Stimulated activated CD4-positive, alpha-beta T cell treated with anti-CD3 and anti-CD28 coated beads, TNF-alpha, amount 100 ng/mL, for 48 hours (primary cell): Measurements from ENCODE around the gene SPOCK2.
"Not testable (repeated sequence)": the region's sequence is repeated elsewhere in the genome, so short reads cannot be mapped to it uniquely, and the experiment has no call there.

Source experiments
- DNase-seq, 3 donors: peaks; one replicate each; pipeline ENCODE4 v3.0.0-alpha.2; 2020; ENCODE audit warnings: low read depth in 3 of 3

Gene SPOCK2

DNA sequence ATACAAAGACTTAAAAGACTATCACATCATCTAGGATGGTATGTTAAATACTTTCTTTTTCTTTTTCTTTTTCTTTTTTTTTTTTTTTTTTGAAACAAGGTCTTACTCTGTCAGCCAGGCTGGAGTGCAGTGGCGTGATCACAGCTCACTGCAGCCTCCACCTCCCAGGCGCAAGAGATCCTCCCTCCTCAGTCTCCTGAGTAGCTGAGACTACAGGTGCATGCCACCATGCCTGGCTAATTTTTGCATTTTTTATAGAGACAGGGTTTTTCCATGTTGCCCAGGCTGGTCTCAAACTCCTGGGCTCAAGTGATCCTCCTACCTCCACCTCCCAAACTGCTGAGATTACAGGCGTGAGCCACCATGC, 19.6 kb upstream of the SPOCK2 start:
- DNase-seq, result not testable (repeated sequence)

DNA sequence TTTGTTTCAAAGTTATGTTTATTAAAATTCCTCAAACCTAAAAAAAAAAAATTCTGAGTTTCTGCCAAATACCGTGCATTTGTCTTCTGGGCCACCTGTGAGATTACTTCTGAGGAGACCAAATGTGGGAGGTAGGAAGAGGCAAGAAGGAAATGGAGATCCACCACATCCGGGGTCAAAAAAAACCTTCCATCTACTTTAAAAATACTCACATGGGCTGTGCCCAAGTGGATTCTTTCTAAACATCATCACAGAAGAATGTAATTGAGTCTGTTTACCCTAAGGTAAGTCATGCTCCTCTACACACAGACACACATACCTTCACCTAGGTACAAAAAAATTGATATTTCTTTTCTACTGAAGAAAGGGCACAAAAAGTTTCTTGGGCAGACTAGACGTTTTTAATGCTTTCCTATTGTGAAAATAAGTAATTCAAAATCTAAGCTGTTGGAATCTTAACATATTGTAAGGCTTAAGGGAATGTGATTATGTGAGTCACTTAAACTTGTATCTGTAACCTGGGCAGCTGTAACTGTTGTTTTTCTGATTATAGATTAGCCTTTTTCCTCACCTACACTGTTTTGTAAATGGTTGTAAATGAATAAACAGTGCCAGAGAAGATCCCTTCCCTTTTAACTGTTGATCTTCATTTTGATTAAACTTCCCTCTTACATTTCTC, 19.1 kb upstream of the SPOCK2 start:
- DNase-seq, result no peak

- DNase-seq, result no peak
These were observed 18.5 kb upstream of the SPOCK2 start for GRCh38 chr10:72106896-72107295.

DNA sequence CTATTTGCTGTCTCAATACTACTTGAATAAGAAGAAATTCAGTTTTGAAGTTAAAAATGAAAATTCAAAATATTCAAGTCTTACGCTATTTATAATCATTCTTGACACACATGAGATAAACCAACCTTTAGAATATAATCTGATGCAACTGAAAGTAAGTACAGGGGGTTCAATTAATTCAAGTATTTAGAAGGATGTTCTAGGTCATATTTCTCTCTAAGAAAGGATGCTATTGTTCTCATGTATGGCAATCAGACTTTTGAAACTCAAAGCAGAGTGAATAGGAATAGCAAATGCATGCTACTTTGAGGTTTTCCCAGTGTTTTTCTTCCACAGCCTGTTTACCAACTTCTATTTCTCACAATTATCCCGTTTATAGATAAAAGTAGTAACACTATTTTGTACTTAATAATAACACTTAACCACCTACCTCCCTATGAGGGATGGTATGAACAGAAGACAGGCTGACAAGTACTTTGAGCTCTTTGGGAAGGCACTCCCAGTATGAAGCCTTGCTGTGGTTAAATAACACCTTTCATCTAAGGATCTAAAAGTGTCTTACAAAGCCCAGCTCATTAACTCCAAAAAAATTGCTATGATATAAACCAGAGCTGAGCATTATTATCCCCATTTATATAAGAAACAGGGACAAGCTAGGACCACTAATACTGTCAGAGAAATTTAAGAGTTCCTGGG, 18.0 kb upstream of the SPOCK2 start:
- DNase-seq, result no peak

- no peak for DNase-seq
These were observed 17.4 kb upstream of the SPOCK2 start for GRCh38 chr10:72105710-72106109.

- no peak for DNase-seq
These were observed 16.7 kb upstream of the SPOCK2 start for GRCh38 chr10:72105098-72105475.

DNA sequence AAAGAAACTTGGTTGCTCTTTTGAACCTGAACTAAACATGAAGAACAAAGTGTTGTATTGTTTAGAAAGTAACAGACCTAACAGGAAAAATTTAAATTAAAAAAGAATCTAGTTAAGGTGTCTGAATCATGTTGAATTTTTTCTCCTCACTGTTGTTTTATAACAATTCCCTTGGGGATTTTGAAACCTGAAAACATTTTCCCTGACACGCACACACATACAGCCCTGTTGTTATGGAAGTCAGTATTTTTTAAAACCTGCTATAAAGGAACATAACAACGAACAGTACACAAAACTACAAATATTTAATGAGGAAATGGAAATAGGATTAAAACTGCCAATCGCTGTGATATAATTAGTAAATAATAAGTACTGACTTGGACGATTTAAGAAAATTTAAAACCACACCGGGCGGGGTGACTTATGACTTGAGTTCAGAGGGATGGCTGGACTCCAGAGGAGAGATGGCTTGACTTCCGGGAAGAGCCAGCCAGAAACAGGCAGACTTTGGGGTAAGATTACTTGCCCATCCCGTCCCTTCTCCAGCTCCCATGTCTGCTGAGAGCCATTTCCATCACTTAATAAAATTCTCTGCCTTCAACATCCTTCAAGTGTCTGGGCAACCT, 16.2 kb upstream of the SPOCK2 start:
- no peak for DNase-seq

DNA sequence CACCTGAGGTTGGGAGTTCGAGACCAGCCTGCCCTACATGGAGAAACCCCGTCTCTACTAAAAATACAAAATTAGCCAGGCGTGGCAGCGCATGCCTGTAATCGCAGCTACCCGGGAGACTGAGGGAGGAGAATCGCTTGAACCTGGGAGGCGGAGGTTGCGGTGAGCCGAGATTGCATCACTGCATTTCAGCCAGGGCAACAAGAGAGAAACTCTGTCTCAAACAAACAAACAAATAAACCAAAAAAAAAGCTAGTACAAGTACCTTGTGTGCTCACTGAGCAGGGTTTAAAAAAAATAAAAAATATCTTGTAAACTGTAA, 11.2 kb upstream of the SPOCK2 start:
- no peak for DNase-seq

GRCh38 chr10:72098836-72099599, 10.7 kb upstream of the SPOCK2 start:
- no peak for DNase-seq

DNA sequence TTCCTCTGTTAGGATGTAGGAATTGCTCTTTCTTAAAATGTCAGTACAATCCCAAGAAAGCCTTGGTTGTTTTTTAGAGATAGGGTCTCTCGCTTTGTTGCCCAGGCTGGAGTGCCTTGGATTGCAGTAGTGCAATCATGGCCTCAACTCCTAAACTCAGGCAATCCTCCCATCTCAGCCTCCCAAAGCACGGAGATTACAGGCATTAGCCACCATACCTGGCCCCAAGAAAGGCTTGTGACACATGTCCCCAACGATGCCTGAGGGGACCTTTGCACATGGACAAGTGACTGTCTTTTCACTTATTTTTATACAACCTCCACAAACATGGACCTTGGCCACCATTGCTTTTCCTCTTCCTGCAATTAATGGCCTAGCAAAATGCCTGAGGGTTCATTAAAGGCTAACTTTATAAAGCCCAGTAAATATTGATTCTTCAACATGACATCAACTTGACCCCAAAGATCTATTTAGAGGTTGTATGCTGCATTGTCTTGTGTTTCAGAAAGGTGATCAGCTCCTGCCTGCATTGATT, 10.0 kb upstream of the SPOCK2 start:
- no peak for DNase-seq

GRCh38 chr10:72097448-72098300, 9.3 kb upstream of the SPOCK2 start:
- DNase-seq, result no peak

GRCh38 chr10:72096115-72097000, 8.0 kb upstream of the SPOCK2 start:
- no peak for DNase-seq

- DNase-seq, result no peak
These were observed 6.8 kb upstream of the SPOCK2 start for GRCh38 chr10:72095195-72095594.

GRCh38 chr10:72094574-72094973, 6.2 kb upstream of the SPOCK2 start:
- DNase-seq, result no peak

GRCh38 chr10:72093450-72093849, 5.1 kb upstream of the SPOCK2 start:
- no peak for DNase-seq

GRCh38 chr10:72092987-72093386, 4.6 kb upstream of the SPOCK2 start:
- DNase-seq, result no peak

GRCh38 chr10:72092171-72092924, 4.0 kb upstream of the SPOCK2 start:
- DNase-seq, result no peak

DNA sequence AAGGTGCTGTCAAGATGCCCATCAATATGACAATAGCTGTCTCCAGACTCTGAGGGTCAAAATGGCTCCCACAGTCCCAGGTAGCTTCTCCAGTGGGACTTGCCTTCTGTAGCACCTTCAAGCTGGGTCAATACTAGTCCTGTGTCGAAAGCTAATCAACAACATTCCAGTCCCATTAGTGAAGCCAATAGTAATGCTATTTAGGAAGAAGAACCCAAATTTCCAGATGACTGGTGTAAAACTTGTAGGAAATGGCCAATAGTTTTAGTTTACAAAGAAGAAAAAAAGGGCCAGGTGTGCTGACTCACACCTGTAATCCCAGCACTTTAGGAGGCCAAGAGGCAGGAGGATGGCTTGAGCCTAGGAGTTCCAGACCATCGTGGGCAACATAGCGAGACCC, 2.0 kb upstream of the SPOCK2 start:
- DNase-seq, result no peak

DNA sequence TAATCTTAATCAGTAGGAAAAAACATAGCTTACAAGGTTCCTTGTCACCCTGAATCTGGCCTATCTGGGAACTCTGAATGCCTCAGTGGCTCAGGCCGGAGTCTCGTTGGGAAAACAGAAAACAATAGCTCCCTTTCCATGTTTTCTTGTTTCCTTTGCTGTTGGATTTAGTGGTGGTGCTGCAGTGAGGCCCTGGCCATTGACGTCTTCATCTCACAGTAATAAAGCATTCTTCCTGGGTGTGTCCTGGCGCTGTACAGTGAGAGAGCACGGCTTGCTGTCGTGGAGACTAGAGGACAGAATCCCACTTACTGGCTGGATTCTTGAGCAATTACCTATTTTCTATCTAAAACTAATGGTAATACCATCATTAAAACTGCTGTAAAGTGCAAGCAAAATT, 1.3 kb upstream of the SPOCK2 start:
- no peak for DNase-seq
